OCI-LY3 (cell line): ENCODE results near the gene RPUSD1.

ENCODE experiments used
- CTCF ChIP-seq: fragments of 200-600, 300-600 bp; sonication (generic); IDR thresholded peaks from 2 replicates; pipeline ENCODE4 v1.5.1; 2014; ENCODE audit warnings: antibody characterized with exemption, low read length, low read depth
- EZH2phosphoT487 ChIP-seq: fragments of 200-600 bp; shearing (Covaris generic); IDR thresholded peaks from 2 replicates; pipeline ENCODE4 v1.6.1; 2018; ENCODE audit warnings: antibody characterized with exemption, mixed run types, low read depth

- TF ChIP-seq CTCF (no peak), EZH2phosphoT487 (no peak)
Measured at GRCh38 chr16:800834-801511, 12.8 kb upstream of the RPUSD1 start.
